A549 (cell line): ENCODE measurements around the gene AMIGO1. TPM values are rescaled to one million over a fixed set of nuclear protein-coding genes. Genes with fewer than 3 reads are reported as not detected.

ENCODE experiments used
- ATAC-seq, 2 experiments: fragments of 200-7000 bp in 1 of 2; fragments of >200 bp in 1 of 2; cut with Nextera tagmentation in 1 of 2; cut with Tn5 transposase in 1 of 2; 3 replicates each; pipeline versions ENCODE4 v1.8.0 to v1.9.1; 2018 to 2020; ENCODE audit warnings: mild to moderate bottlenecking in 1 of 2, moderate library complexity in 1 of 2
- CTCF ChIA-PET: fragments of 300-600 bp; sonication (Branson Sonifier 250); formaldehyde crosslinking; extraction: SDS; loops from one replicate; lab custom pipeline; 2021; ENCODE audit warnings: antibody characterized with exemption, inconsistent platforms; lab: Yijun Ruan, JAX
- POLR2A ChIA-PET: fragments of 350-600 bp; formaldehyde crosslinking; extraction: SDS; loops from one replicate; lab custom pipeline; 2021; ENCODE audit warnings: antibody characterized with exemption, inconsistent platforms; lab: Yijun Ruan, JAX
- DNase-seq, 2 experiments: peaks; one replicate each; pipeline versions ENCODE4 v3.0.0 to v3.0.0-alpha.2; 2011 to 2016; ENCODE audit warnings: low read depth in 1 of 2, low spot score in 1 of 2
- FAIRE-seq: peaks from 2 replicates; lab custom pipeline; 2011; peaks lifted over from hg19 to GRCh38; lab: Jason Lieb, UNC
- H3K27ac ChIP-seq, 2 experiments: fragments of >200 bp; sonication (Bioruptor Twin); formaldehyde crosslinking; 3 replicates each; pipeline ENCODE4 v1.5.1; 2016 to 2017
- H3K4me1 ChIP-seq: fragments of >200 bp; sonication (Bioruptor Twin); formaldehyde crosslinking; 3 replicates; pipeline ENCODE4 v1.6.1; 2016
- H3K4me2 ChIP-seq: fragments of >200 bp; sonication (Bioruptor Twin); formaldehyde crosslinking; 3 replicates; pipeline ENCODE4 v1.6.1; 2016
- H3K4me3 ChIP-seq: fragments of >200 bp; sonication (Bioruptor Twin); formaldehyde crosslinking; 3 replicates; pipeline ENCODE4 v1.5.1; 2016
- H3K9me3 ChIP-seq: fragments of >200 bp; sonication (Bioruptor Twin); formaldehyde crosslinking; 3 replicates; pipeline ENCODE4 v1.6.1; 2016
- CBX2 ChIP-seq: fragments of 200-600 bp; sonication (generic); IDR thresholded peaks from 2 replicates; pipeline ENCODE4 v1.6.1; 2016; ENCODE audit warnings: low read depth, mild to moderate bottlenecking, borderline replicate concordance
- EHMT2 ChIP-seq: fragments of 200-600 bp; sonication (generic); IDR thresholded peaks from 2 replicates; pipeline ENCODE4 v1.6.1; 2016; ENCODE audit warnings: antibody characterized with exemption, low read depth, mild to moderate bottlenecking, moderate library complexity
- ESRRA ChIP-seq: fragments of 150-350 bp; IDR thresholded peaks from 2 replicates; pipeline ENCODE4 v1.6.1; 2014; ENCODE audit warnings: mild to moderate bottlenecking, low read length, borderline replicate concordance
- FOSB ChIP-seq: fragments of 250-450 bp; sonication (Bioruptor Pico); IDR thresholded peaks from 2 replicates; pipeline ENCODE4 v1.5.0; 2020; ENCODE audit warnings: mild to moderate bottlenecking, moderate library complexity
- GATA3 ChIP-seq: IDR thresholded peaks from 2 replicates; pipeline ENCODE4 v1.6.1; 2012; ENCODE audit warnings: borderline replicate concordance
- HOXA7 ChIP-seq: fragments of 250-450 bp; sonication (Bioruptor Pico); IDR thresholded peaks from 2 replicates; pipeline ENCODE4 v1.5.0; 2020; ENCODE audit warnings: mild to moderate bottlenecking, moderate library complexity
- HOXB13 ChIP-seq: fragments of 250-450 bp; sonication (Bioruptor Pico); IDR thresholded peaks from 2 replicates; pipeline ENCODE4 v1.5.0; 2020; ENCODE audit warnings: low read depth, mild to moderate bottlenecking, moderate library complexity
- JUNB ChIP-seq: fragments of >200 bp; sonication (Bioruptor Twin); formaldehyde crosslinking; IDR thresholded peaks from 2 replicates; pipeline ENCODE4 v1.6.1; 2016
- MYC ChIP-seq: IDR thresholded peaks from 2 replicates; pipeline ENCODE4 v1.6.1; 2012; ENCODE audit warnings: mild to moderate bottlenecking, inconsistent platforms, low read length, improper control_type of control experiment, borderline replicate concordance
- NPAS2 ChIP-seq: fragments of 250-450 bp; sonication (Bioruptor Pico); IDR thresholded peaks from 2 replicates; pipeline ENCODE4 v1.8.0; 2022; ENCODE audit warnings: mild to moderate bottlenecking, moderate library complexity, borderline replicate concordance
- PHF8 ChIP-seq: fragments of 200-600 bp; sonication (generic); IDR thresholded peaks from 2 replicates; pipeline ENCODE4 v1.6.1; 2016; ENCODE audit warnings: low read depth, mild to moderate bottlenecking, antibody characterized with exemption, moderate library complexity, borderline replicate concordance
- ZNF302 ChIP-seq: fragments of 250-450 bp; sonication (Bioruptor Pico); IDR thresholded peaks from 2 replicates; pipeline ENCODE4 v1.9.0; 2021; ENCODE audit warnings: inconsistent platforms, mild to moderate bottlenecking, moderate library complexity
- ZSCAN20 ChIP-seq: fragments of 250-450 bp; sonication (Bioruptor Pico); IDR thresholded peaks from 2 replicates; pipeline ENCODE4 v1.8.0; 2022; ENCODE audit warnings: mild to moderate bottlenecking, moderate library complexity
- WGBS: methylation state at CpG from one replicate; pipeline ENCODE4 v1.1.6; 2017; ENCODE audit errors: missing lambda C conversion rate; 5-methylcytosine and 5-hydroxymethylcytosine counted together
- polyA plus RNA-seq, 4 experiments: library from polyadenylated mRNA; depleted of rRNA in 3 of 4; stranded (reverse); fragments of >200 nt; fragmentation: RNase III in 1 of 4; extraction: RNeasy Plus Mini Kit Qiagen cat#74134 plus additional on column Dnase treatment in 1 of 4; gene quantifications; 2 replicates in 3 of 4; 3 replicates in 1 of 4; pipeline ENCODE4 v1.2.3, GENCODE V29; 2011 to 2017
- TF ChIP-seq, protein P1 (sequence below): fragments of 250-450 bp; sonication (Bioruptor Pico); IDR thresholded peaks from 2 replicates; pipeline ENCODE4 v1.5.0; 2021; ENCODE audit warnings: mild to moderate bottlenecking, moderate library complexity, borderline replicate concordance
- TF ChIP-seq, protein P2 (sequence below): fragments of 450-650 bp; IDR thresholded peaks from 2 replicates; pipeline ENCODE4 v1.6.1; 2014; ENCODE audit warnings: antibody characterized with exemption

Gene AMIGO1
- polyA plus RNA-seq, 2 of the 4 experiments (the other 2 are of a cell fraction): 0.43 to 1.2 TPM

DNA sequence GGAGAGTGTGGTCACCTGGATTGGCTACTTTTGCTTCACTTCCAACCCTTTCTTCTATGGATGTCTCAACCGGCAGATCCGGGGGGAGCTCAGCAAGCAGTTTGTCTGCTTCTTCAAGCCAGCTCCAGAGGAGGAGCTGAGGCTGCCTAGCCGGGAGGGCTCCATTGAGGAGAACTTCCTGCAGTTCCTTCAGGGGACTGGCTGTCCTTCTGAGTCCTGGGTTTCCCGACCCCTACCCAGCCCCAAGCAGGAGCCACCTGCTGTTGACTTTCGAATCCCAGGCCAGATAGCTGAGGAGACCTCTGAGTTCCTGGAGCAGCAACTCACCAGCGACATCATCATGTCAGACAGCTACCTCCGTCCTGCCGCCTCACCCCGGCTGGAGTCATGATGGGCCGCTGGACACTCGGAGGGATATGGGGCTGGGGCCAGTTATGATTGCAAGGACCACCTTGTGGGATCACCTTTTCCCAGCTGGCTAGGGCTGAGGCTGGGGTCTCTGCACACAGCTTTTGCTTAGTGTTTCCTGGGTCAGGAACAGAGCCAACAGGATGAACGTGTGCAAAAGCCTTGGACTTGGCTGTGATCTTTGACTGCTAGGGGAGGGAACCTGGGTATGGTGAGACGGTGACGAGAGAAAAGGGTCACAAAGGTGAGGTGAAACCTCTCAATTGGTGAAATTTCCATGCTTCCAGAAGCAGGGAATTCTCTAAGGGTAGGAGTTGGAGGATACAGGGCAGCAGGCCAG lies 34.6 kb upstream of the AMIGO1 start:
- no peaks in the 10 kb centered on the region for H3K9me3 ChIP-seq
- no peak overlapping the region for H3K27ac ChIP-seq
- no peak overlapping the region for H3K4me2 ChIP-seq
- peaks cover 12% of the 10 kb centered on the region for H3K4me1 ChIP-seq
- no peak for DNase-seq
- TF ChIP-seq, protein P1, sequence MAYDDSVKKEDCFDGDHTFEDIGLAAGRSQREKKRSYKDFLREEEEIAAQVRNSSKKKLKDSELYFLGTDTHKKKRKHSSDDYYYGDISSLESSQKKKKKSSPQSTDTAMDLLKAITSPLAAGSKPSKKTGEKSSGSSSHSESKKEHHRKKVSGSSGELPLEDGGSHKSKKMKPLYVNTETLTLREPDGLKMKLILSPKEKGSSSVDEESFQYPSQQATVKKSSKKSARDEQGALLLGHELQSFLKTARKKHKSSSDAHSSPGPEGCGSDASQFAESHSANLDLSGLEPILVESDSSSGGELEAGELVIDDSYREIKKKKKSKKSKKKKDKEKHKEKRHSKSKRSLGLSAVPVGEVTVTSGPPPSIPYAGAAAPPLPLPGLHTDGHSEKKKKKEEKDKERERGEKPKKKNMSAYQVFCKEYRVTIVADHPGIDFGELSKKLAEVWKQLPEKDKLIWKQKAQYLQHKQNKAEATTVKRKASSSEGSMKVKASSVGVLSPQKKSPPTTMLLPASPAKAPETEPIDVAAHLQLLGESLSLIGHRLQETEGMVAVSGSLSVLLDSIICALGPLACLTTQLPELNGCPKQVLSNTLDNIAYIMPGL (CRISPR knock-in tag): no peak
- no peak for TF ChIP-seq EHMT2
- no peak for TF ChIP-seq JUNB
- no peak for TF ChIP-seq FOSB (CRISPR knock-in tag)
- no peak for TF ChIP-seq CBX2
- TF ChIP-seq HOXB13: no peak
- no peak for TF ChIP-seq ZNF302 (CRISPR knock-in tag)
- no peak for TF ChIP-seq MYC
- TF ChIP-seq PHF8: no peak
- TF ChIP-seq, all 56 proteins: peak for 0
- WGBS: 71% methylated on average over 11 of the region's 14 CpGs
- FAIRE-seq (no peak), ATAC-seq (no peak)
- H3K4me3 ChIP-seq: no peak overlapping the region
- ChIA-PET CTCF (interaction anchor here (1.1 to 13.0 kb wide), 8 partner anchors 11 to 440 kb away, joined by 3 to 149 read pairs (median 8); partner anchors contain the start of gene AHCYL1), POLR2A (no interaction called here)

DNA sequence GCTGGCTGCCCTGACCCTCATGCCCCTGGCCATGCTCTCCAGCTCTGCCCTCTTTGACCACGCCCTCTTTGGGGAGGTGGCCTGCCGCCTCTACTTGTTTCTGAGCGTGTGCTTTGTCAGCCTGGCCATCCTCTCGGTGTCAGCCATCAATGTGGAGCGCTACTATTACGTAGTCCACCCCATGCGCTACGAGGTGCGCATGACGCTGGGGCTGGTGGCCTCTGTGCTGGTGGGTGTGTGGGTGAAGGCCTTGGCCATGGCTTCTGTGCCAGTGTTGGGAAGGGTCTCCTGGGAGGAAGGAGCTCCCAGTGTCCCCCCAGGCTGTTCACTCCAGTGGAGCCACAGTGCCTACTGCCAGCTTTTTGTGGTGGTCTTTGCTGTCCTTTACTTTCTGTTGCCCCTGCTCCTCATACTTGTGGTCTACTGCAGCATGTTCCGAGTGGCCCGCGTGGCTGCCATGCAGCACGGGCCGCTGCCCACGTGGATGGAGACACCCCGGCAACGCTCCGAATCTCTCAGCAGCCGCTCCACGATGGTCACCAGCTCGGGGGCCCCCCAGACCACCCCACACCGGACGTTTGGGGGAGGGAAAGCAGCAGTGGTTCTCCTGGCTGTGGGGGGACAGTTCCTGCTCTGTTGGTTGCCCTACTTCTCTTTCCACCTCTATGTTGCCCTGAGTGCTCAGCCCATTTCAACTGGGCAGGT lies 33.9 kb upstream of the AMIGO1 start:
- POLR2A ChIA-PET: no interaction called here
- 67% methylated on average over 18 of the region's 24 CpGs for WGBS
- CTCF ChIA-PET: interaction anchor here (0.9 to 13.0 kb wide), 7 partner anchors 11 to 441 kb away, joined by 3 to 149 read pairs (median 8); partner anchors contain the start of gene AHCYL1
- no peak for TF ChIP-seq NPAS2 (CRISPR knock-in tag)
- TF ChIP-seq, protein P2, sequence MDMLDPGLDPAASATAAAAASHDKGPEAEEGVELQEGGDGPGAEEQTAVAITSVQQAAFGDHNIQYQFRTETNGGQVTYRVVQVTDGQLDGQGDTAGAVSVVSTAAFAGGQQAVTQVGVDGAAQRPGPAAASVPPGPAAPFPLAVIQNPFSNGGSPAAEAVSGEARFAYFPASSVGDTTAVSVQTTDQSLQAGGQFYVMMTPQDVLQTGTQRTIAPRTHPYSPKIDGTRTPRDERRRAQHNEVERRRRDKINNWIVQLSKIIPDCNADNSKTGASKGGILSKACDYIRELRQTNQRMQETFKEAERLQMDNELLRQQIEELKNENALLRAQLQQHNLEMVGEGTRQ: no peak
- no peak for TF ChIP-seq ZSCAN20 (CRISPR knock-in tag)
- TF ChIP-seq GATA3: no peak
- no peak for TF ChIP-seq ESRRA
- ATAC-seq (no peak), DNase-seq (no peak), FAIRE-seq (no peak)
- no peaks in the 10 kb centered on the region for H3K9me3 ChIP-seq
- H3K4me1 ChIP-seq: peaks cover 12% of the 10 kb centered on the region
- no peak overlapping the region for H3K4me3 ChIP-seq
- no peak overlapping the region for H3K4me2 ChIP-seq
- no peak overlapping the region for H3K27ac ChIP-seq

DNA sequence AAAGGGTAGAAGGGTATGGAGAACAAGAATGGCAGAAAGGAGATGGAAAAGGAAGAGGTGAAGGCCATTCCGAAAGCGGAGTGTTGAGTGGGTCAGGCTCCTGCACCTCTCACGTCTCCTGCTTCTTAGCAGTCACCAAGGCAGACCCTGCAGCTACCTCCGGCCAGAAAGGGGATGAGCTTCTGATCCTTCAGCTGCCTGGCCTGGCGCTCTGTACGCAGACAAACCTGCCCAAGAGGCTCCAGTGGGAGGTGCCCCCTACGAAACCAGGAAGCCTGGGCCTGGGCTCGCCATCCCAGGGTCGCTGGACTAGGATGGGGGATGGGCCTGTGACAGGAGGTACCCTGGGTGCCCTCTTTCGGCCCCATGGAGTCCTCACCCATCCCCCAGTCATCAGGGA lies 33.1 kb upstream of the AMIGO1 start:
- POLR2A ChIA-PET: no interaction called here
- FAIRE-seq: no peak
- no peak overlapping the region for H3K27ac ChIP-seq
- H3K9me3 ChIP-seq: no peaks in the 10 kb centered on the region
- no peak for DNase-seq
- 86% methylated on average over 6 of the region's 10 CpGs for WGBS
- no peak overlapping the region for H3K4me2 ChIP-seq
- no peak for ATAC-seq
- H3K4me3 ChIP-seq: no peak overlapping the region
- H3K4me1 ChIP-seq: peaks cover 12% of the 10 kb centered on the region
- CTCF ChIA-PET: interaction anchor here (0.9 to 21.4 kb wide), 6 partner anchors 10 to 232 kb away, joined by 5 to 749 read pairs (median 80); partner anchors contain the start of genes ATXN7L2 and CYB561D1
- TF ChIP-seq NPAS2 (CRISPR knock-in tag): no peak
- no peak for TF ChIP-seq HOXA7 (CRISPR knock-in tag)
- TF ChIP-seq, all 56 proteins: peak for 0
